ENCODE results near the gene TSSK3. TPM values are rescaled to one million over a fixed set of nuclear protein-coding genes. Genes with fewer than 3 reads are reported as not detected.
"Not testable (repeated sequence)": the region's sequence is repeated elsewhere in the genome, so short reads cannot be mapped to it uniquely, and the experiment has no call there.

Gene TSSK3
- total RNA-seq, 1 experiment from 2014 or later: not detected

DNA sequence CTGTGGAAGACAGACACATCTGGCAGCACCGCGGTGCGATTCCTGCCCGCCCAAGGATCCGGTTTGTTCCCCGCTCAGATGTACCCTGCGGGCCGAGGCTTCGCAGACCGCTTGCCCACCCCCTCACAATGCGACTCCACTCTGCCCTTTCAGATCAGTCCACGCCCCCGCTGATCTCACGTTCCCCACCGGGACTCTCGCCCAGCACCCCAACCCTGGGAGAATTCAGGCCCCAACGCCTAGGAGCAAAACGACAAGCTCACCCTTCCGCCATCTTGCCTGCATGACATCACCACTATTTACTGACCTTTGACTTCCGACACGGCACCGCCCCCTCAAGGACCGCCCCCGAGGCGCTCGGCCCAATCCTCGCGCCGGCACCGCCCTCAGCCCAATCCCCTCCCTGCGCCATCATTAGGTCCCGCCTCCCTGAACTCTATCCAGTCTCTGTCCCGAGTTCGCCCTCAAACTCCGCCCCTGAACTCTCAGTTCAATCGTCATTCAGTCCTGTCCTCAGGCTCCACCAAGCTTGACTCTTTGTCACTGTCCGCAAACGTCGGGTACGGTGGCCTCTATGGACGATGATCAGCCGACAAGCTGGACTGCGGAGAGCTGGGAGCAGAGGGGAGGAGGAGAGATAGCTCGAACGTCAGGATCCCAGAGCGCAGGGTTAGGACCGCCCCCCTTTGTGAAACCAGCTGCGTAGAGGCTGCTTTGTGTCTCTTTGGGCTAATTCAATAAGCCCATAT, 32.0 kb downstream of the TSSK3 start, which contains the start of gene BSDC1:
Gene BSDC1, minus strand, starts transcription at position 301 of the 749 bp plus-strand sequence. Its CDS starts 27 bp downstream, at position 274.
- ATAC-seq: peak; percentile 94
- Histone ChIP-seq H3K79me2 (ENCODE audit: low read length) (peaks cover 43% of the 10 kb centered on the region), H3K27me3 (ENCODE audit: low read length) (no peaks in the 10 kb centered on the region), H3K9me3 (ENCODE audit: low read length) (no peaks in the 10 kb centered on the region), H3K4me3 (ENCODE audit: low read length) (peak within 1 kb of the TSS; percentile 87), H3K4me2 (ENCODE audit: low read length) (peak within 1 kb of the TSS; percentile 93), H2AFZ (ENCODE audit: low read length) (peak within 1 kb of the TSS; percentile 90), H3K27ac (ENCODE audit: low read length) (peak within 1 kb of the TSS; percentile 53), H3K36me3 (ENCODE audit: low read depth, low read length) (peaks cover 10% of the 10 kb centered on the region; the same call in 1 of the 2 replicates), H3K9me2 (replicated peaks; ENCODE audit: low read length) (no peaks in the 10 kb centered on the region), H4K20me1 (ENCODE audit: low read length) (0 out of 2 replicates have a peak, but pooled peaks cover 3% of the 10 kb centered on the region), H3K9ac (ENCODE audit: low read length) (peak within 1 kb of the TSS; percentile 83), H3F3A (ENCODE audit: low read length, unreplicated experiment) (no peaks in the 10 kb centered on the region), H3K4me1 (ENCODE audit: insufficient read depth, low read length) (peaks cover 14% of the 10 kb centered on the region)
- DNase-seq: peak; percentile 99
- intact Hi-C loops (cut with micrococcal nuclease): loop anchor here (1.0 kb wide), 1 partner anchor 43 kb away; no protein-coding TSS in a partner anchor
- CTCF ChIA-PET: interaction anchor here (0.5 to 0.7 kb wide), 2 partner anchors 178 to 217 kb away, joined by 3 to 16 read pairs; no protein-coding TSS in a partner anchor
- no TSS peak for BruUV-seq (replicated peaks)
- POLR2A ChIA-PET (ENCODE audit: unreplicated experiment): interaction anchor here (0.5 to 1.3 kb wide), 5 partner anchors 14 to 981 kb away, joined by 3 to 6 read pairs (median 3); partner anchors contain the start of gene MARCKSL1
- no peak for TF ChIP-seq EZH2phosphoT487 (IDR thresholded peaks at IDR 0.05; ENCODE audit: borderline replicate concordance, low read length)
- TF ChIP-seq, protein P1, sequence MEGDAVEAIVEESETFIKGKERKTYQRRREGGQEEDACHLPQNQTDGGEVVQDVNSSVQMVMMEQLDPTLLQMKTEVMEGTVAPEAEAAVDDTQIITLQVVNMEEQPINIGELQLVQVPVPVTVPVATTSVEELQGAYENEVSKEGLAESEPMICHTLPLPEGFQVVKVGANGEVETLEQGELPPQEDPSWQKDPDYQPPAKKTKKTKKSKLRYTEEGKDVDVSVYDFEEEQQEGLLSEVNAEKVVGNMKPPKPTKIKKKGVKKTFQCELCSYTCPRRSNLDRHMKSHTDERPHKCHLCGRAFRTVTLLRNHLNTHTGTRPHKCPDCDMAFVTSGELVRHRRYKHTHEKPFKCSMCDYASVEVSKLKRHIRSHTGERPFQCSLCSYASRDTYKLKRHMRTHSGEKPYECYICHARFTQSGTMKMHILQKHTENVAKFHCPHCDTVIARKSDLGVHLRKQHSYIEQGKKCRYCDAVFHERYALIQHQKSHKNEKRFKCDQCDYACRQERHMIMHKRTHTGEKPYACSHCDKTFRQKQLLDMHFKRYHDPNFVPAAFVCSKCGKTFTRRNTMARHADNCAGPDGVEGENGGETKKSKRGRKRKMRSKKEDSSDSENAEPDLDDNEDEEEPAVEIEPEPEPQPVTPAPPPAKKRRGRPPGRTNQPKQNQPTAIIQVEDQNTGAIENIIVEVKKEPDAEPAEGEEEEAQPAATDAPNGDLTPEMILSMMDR (conservative IDR thresholded peaks at IDR 0.05; ENCODE audit: low read depth, low read length): no peak
- no peak for TF ChIP-seq EZH2 (IDR thresholded peaks at IDR 0.05; ENCODE audit: low read length, unreplicated experiment)

DNA sequence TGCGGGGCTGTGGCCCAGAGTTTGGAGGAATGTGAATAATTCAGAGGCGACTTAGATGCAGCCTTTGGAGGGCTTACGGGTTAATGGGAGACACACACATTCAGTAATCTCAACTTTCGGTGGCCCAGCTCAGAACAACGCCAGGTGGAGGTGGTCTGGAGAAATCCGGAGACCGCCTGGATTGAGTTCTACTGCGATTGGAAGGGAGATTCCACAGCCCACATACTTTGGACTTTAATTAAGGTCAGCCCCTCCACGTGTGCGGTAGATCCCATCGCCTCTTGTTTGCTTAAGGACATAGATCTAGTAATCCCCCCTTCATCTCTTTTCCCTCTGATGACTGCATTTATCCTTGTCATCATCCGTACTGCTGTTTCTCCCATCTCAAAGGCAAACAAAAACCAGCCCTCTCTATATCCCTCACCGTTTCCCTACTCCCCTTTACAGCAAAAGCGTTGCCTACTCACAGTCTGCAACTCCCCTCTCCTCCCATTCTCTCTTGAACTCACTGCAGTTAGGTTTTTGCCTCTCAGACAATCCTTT, 32.6 kb downstream of the TSSK3 start:
- Histone ChIP-seq H3K9ac (ENCODE audit: low read length) (peak overlapping the region; percentile 73), H3K36me3 (ENCODE audit: low read depth, low read length) (peaks cover 8% of the 10 kb centered on the region; the same call in 1 of the 2 replicates), H3K4me3 (ENCODE audit: low read length) (peak overlapping the region; percentile 87), H3K9me2 (replicated peaks; ENCODE audit: low read length) (no peaks in the 10 kb centered on the region), H2AFZ (ENCODE audit: low read length) (peak overlapping the region; percentile 90), H3K27me3 (ENCODE audit: low read length) (no peaks in the 10 kb centered on the region), H3K4me1 (ENCODE audit: insufficient read depth, low read length) (peaks cover 14% of the 10 kb centered on the region), H4K20me1 (ENCODE audit: low read length) (0 out of 2 replicates have a peak, but pooled peaks cover 3% of the 10 kb centered on the region), H3K27ac (ENCODE audit: low read length) (peak overlapping the region; percentile 53), H3K79me2 (ENCODE audit: low read length) (peaks cover 42% of the 10 kb centered on the region), H3K9me3 (ENCODE audit: low read length) (no peaks in the 10 kb centered on the region), H3F3A (ENCODE audit: low read length, unreplicated experiment) (no peaks in the 10 kb centered on the region), H3K4me2 (ENCODE audit: low read length) (peak overlapping the region; percentile 93)
- ChIA-PET POLR2A (ENCODE audit: unreplicated experiment) (interaction anchor here (0.6 to 1.3 kb wide), 4 partner anchors 13 to 981 kb away, joined by 3 to 6 read pairs (median 4); partner anchors contain the start of gene MARCKSL1), CTCF (interaction anchor here (0.5 to 0.7 kb wide), 2 partner anchors 179 to 217 kb away, joined by 3 to 16 read pairs; no protein-coding TSS in a partner anchor)
- DNase-seq (no peak), ATAC-seq (peak; percentile 16)
- TF ChIP-seq EZH2phosphoT487 (IDR thresholded peaks at IDR 0.05; ENCODE audit: borderline replicate concordance, low read length): no peak
- TF ChIP-seq, protein P1 (conservative IDR thresholded peaks at IDR 0.05; ENCODE audit: low read depth, low read length): no peak
- TF ChIP-seq EZH2 (IDR thresholded peaks at IDR 0.05; ENCODE audit: low read length, unreplicated experiment): no peak
- TSS peak; percentile 96 for BruUV-seq (replicated peaks)
- intact Hi-C loops (cut with micrococcal nuclease): loop anchor here (1.0 kb wide), 1 partner anchor 44 kb away; no protein-coding TSS in a partner anchor

DNA sequence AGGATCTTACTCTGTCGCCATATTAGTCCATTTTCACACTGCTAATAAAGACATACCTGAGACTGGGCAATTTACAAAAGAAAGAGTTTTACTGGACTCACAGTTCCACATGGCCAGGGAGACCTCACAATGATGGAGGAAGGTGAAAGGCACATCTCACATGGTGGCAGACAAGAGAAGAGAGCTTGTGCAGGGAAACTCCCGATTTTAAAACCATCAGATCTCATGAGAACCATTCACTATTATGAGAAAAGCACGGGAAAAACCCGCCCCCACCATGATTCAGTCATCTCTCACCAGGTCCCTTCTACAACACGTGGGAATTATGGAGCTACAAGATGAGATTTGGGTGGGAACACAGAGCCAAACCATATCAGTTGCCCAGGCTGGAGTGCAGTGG, 34.2 kb downstream of the TSSK3 start:
- H3K4me2 ChIP-seq (ENCODE audit: low read length); H3K9me3 ChIP-seq (ENCODE audit: low read length); DNase-seq; ATAC-seq; H3K27me3 ChIP-seq (ENCODE audit: low read length); H3K4me3 ChIP-seq (ENCODE audit: low read length); POLR2A ChIA-PET (ENCODE audit: unreplicated experiment); H2AFZ ChIP-seq (ENCODE audit: low read length); intact Hi-C loops (cut with micrococcal nuclease); H3K36me3 ChIP-seq (ENCODE audit: low read depth, low read length); H4K20me1 ChIP-seq (ENCODE audit: low read length); H3K27ac ChIP-seq (ENCODE audit: low read length); CTCF ChIA-PET; H3F3A ChIP-seq (ENCODE audit: low read length, unreplicated experiment); BruUV-seq (replicated peaks); H3K9ac ChIP-seq (ENCODE audit: low read length); H3K9me2 ChIP-seq (replicated peaks; ENCODE audit: low read length): not testable (repeated sequence)
- Histone ChIP-seq H3K79me2 (ENCODE audit: low read length) (peaks cover 27% of the 10 kb centered on the region), H3K4me1 (ENCODE audit: insufficient read depth, low read length) (peaks cover 18% of the 10 kb centered on the region)
